ENCODE measurements around the gene BLACAT1.
"Not testable (repeated sequence)": the region's sequence is repeated elsewhere in the genome, so short reads cannot be mapped to it uniquely, and the experiment has no call there.

BLACAT1 gene

DNA sequence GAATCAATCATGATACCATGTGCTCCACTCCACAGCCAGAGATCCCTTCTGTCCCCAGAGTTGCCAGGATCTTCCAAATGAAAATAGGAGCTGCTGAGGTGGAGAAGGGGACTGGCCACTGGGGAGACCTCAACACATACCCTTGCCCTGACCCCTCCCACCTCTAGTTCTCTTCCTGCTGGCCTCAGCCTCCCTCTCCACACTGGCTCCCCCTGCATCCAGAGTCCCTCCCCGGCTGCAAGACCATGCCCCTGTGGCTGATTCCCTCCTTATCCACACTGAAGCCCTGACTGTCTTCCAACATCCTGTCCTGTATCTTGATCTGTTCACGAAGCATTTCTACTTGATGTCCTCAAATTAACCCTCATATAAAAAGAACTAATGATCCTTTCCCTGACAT lies 27.5 kb upstream of the BLACAT1 start:
- DNase-seq, result no peak

DNA sequence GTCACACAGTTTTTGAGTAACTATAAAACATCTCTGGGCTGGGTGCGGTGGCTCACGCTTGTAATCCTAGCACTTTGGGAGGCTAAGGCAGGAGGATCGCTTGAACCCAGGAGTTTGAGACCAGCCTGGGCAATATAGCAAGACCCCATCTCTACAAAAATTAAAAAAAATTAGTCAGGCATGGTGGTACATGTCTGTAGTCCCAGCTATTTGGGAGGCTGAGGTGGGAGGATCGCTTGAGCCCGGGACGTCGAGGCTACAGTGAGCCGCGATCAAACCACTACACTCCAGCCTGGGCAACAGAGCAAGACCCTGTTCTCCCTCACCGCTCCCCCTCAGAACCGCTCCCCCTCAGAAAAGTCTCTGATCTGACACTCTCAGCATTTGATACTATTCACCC lies 26.7 kb upstream of the BLACAT1 start:
- not testable (repeated sequence) for DNase-seq

DNA sequence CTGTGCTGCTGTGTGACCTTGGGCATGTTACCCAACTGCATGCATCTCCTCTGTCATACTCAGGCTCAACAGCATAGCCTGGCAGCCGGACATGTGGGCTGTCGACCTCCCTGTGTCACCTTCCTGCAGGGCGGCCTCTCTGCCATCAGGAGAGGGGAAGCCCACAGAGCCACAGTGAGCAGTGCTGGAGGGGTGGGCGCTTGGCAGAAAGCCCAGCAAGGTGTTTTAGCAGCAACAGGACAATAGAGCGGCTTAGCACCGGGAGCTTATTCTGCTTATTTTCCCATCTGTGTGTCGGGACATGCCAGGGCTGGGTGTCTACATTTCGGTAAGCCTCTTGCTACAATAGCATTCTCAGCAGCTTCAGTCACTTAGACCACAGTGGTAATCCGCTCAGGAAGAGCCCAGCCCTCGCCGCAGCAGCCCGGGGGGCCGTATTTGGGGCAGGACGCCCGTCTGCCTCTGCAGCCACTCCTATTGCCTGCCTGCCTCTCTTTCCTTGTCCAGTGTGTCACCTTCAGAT lies 25.8 kb upstream of the BLACAT1 start:
- peak; percentile 46 for DNase-seq

DNA sequence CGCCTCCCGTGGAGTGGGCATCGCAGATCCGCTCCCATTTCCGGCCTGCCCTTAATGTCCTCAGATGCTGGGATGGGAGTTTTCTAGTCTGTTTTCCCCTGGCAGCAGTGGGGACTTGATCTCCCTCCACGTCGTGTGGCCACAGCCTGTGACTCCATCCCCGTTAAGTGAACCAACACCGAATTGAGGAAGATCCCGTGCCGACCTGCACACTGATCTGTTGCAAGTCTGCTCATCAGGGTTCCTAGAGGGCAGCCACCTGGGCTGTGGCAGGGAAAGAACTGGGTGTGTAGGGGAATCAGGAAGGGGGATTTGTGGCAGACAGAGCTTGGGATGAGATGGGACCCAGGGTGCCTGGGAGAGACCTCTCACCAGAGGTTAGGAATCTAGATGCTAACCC lies 25.4 kb upstream of the BLACAT1 start:
- DNase-seq, result no peak

DNA sequence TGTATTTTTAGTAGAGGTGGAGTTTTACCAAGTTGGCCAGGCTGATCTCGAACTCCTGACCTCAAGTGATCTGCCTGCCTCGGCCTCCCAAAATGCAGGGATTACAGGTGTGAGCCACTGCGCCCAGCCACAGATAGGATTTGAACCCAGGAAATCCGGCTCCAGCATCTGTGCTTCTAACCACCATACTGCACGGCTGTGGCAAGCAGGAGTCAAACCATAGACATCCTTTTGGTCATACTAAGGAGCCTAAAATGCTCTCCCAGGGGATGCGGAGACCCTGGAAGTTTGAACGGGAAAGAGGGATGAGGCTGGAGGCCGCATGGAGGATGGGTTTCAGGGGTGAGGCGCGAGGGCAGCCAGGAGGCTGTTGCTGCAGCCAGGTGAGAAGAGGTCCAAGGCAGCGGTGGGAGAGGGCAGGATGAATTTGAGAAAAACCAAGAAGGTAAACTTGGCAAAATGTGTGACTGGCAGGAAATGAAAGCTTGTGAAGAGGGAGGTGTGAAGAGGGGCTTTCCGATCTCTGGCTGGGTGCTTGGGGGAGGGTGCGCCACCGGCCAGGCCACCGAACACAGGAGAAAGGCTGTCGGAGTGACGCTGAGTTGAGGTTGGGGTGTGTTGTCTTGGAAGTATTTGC lies 24.6 kb upstream of the BLACAT1 start:
- DNase-seq, result no peak

DNA sequence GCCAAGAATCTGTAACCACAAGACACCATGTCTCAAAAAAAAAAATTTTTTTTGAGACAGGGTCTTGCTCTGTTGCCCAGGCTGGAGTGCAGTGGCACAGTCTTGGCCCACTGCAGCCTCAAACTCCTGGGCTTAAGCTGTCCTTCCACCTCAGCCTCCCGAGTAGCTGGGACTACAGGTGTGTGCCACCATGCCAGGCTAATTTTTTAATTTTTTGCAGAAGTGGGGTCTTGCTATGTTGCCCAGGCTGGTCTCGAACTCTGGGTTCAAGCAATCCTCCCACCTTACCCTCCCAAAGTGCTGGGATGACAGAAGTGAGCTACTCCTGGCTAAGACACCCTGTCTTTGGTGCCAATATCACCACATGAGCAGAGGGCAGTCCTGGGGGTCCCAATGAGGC lies 23.1 kb upstream of the BLACAT1 start:
- not testable (repeated sequence) for DNase-seq

DNA sequence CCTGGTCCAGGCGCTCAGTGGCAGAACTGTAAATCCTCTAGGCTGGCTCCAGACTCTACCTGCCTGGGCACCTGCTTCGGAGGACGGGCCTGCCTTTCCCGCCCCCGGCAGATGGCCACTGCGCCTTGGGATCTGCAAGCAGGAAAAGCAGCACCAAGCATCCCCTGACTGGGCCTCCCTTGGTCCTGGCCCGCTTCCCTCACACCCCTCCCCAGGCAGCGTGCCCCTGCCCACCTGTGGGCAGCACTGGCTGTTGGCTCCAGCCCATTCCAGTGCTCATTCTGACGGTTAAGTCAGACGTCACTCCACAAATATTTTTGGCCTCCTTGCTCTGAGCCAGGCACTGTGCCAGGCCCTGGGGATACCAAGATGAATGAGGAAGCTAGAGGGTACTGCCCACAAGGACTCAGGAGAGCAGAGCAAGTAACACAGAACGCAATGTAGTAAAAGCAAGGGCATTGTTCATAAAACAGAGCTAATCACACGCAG lies 22.0 kb upstream of the BLACAT1 start:
- peak; percentile 46 for DNase-seq

DNA sequence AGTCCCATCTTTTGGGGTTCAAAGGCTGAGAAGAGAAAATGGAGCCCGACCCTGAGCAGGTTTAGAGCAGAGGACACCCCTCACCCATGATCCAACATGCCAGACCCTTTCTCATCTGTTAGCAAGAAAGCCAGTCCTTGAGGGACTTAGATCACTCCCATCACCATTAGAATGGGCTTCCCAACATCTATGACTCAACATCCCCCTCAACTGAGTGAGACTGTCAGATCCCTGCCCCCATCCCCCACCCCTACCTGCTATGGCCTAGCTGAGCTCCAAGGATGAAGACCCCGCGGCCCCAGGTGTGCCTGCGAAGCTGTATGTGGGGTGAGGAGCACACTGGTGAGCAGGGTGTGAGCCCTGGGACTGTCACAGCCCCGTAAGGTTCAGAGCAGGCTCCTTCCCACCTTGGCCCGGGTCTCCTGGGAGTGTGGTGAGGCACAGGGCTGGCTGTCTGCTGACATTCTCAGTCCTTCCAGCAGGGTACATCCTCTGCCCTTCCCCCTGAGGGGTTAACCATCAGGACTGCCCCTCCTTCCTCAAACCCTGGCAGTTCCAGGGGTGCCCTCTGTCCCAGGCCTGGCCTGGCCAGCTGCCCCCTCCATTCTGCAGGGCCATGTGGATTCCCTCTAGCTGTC lies 21.4 kb upstream of the BLACAT1 start:
- no peak for DNase-seq

DNA sequence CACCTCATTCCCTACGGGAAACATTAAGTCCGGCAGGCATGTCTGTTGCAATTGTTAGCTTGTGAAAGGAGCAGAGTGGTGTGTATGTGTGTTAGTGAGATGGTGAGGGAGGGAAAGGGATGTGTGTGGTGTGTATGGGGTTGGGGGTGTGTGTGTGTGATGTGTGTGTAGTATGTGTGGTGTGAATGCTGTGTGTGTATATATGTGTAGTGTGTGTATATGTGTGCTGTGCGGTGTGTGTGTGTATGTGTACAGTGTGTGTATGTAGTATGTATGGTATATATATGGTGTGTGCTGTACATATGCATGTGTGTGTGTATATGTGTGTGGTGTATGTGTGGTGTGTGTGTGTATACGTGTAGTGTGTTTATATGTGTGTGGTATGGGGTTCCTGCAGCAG lies 20.8 kb upstream of the BLACAT1 start:
- DNase-seq, result no peak

DNA sequence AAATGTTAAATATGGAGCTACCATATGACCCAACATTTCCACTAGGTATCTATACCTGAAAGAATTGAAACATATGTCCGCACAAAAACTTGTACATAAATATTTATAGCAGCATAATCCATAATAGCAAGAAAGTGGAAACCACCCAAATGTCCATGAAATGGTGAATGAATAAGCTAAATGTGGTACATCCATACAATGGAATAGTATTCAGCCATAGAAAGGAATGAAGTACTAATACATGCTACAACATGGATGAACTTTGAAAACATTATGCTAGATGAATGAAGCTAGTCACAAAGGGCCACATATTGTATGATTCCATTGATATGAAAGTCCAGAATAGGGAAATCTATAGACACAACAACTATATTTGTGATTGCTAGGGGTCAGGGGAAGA lies 20.0 kb upstream of the BLACAT1 start:
- DNase-seq, result no peak

DNA sequence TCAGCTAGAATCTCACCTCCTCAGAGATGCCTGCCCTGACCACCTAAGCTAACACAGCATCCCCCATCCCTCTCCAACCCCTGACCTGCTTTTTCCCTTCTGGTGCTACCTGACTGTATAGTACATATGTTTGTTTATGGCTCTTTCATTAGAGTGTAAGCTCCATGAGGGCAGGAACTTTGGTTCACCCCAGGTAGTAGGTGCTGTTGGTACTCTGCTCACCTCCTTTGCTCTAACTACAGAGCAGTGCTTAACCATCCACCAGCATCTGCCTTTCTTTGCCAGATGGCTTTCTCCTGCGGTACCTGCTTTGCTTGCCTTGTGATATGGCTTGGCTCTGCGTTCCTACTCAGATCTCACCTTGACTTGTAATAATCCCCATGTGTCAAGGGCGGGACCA lies 18.7 kb upstream of the BLACAT1 start:
- DNase-seq, result no peak

DNA sequence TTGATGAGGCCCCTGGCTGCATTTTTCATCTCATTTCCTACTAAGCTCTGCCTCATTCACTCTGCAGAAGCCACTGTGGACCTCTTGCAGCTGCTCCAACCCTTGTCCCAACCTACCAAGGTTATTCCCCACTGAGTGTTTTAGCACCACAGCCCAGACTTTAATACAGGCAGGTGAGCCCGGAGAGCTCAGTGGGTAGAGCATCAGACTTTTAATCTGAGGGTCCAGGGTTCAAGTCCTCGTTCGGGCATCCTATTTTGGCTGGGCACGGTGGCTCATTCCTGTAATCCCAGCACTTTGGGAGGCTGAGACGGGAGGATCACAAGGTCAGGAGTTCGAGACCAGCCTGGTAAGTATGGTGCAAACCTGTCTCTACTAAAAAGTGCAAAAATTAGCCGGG lies 18.1 kb upstream of the BLACAT1 start:
- no peak for DNase-seq

DNA sequence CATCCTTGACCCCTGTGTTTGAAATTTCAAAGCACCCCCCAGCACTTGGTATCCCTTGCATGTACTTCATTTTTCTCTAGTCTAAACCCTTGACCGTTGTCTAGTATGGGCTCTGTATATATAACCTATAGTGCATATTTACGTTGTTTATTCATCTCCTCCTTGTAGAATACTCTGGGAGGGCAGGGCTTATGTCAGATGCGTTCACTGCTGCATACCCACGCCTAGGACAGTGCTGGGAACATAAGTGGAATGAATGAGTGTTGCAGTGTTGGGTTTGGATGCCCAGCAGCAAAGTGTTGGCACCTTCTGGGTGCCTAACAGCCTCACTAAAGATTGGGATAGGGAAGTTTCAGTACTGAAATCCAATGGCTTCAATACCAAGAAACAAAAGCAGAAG lies 17.6 kb upstream of the BLACAT1 start:
- no peak for DNase-seq

DNA sequence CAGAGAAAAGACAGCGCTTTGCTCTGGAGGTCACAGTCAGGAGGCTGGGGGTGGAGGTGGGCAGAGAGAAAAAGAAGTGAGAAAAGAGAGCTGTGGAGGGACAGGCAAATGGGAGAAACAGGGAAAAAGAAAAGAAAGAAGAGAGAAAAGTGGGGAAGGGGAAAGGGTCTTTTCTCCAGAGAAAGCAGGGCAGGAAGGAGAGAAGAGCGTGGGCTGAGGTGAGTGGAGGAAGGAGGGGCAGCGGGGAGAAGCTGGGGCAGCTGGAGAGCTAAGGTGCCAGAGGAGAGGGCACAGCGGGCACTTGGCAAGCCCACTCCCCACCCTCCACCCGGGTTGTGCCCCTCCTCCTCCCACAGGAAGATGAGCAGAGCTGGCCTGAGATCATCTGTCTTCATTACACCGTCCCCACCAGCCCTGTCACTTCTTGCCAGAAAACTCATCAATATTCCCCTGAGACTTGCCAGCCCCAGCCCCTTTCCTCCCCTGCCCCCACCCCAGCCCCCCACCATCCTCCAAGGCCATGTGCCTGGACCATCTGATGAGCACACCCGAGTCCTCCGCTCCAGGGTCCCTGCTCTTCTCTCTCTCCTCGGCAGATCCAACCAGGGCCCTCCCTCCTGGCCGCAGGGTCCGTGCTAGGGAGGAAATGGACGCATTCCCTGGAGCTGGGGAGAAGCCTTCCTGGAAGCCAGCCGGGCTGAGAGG lies 17.0 kb upstream of the BLACAT1 start:
- DNase-seq, result no peak

DNA sequence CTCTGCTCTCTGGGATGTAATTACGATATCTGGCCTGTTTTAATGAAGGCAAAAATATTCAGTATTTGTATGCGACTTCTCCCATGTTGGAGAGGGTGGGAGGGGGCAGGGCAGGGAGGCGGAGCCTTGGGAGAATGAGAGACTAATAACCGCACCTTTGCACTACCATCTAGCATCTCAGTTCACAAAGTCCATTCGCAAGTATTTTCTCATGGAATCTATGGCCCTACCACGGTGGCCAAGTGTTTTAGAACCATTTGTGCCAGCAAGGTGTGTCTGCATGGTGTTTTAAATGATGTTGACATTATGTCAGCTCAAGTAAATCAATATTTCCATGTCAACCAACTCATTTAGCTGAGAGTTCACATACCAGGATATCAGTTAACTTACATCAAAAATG lies 14.3 kb upstream of the BLACAT1 start:
- DNase-seq, result no peak

DNA sequence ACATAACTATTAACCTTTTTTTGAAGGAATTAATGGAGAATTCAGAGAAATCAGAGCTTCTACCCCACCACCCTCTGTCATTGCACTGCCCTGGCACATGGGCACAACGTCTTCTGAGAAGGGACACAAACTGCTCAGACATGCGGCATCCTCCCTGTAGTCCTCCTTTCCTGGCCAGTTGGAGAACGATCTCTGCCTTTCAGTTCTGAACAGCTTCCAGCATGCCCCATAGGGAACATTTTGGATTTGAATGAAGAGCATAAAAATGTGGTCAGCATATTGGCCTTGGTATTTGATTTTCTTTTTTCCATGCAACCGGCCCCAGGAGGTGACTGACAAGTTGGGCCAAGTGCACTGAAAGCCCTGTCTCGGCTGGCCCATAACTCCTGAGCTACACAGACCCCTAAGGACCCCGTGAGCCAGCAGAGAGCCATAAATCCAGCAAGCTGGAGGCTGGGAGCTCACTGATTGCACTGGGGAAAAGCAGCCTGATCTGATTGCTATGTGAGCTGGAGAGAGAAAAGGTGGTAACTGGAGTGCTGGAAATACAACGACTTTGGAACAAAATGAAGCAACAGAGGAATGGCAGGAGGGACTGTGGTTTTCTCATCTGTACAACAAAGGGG lies 10.9 kb upstream of the BLACAT1 start:
- DNase-seq, result no peak

DNA sequence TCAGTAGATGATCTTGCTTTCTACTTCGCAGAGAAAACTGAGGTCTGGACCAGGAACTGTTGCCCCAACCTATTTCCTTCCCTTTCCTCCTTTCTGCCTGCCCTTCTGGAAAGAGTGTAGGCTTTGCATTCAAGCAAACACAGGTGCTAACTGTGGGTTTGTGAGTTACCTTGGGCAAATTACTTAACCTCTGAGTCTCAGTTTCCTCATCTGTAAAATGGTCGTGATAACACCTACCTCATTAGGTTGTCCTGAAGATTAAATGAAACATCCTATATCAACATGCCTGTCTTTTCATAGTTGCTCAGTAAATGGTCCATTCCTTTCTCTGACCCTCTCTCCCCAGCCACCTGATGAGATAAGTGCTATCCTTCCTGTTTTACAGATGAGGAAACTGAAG lies 9.5 kb upstream of the BLACAT1 start:
- DNase-seq, result no peak

DNA sequence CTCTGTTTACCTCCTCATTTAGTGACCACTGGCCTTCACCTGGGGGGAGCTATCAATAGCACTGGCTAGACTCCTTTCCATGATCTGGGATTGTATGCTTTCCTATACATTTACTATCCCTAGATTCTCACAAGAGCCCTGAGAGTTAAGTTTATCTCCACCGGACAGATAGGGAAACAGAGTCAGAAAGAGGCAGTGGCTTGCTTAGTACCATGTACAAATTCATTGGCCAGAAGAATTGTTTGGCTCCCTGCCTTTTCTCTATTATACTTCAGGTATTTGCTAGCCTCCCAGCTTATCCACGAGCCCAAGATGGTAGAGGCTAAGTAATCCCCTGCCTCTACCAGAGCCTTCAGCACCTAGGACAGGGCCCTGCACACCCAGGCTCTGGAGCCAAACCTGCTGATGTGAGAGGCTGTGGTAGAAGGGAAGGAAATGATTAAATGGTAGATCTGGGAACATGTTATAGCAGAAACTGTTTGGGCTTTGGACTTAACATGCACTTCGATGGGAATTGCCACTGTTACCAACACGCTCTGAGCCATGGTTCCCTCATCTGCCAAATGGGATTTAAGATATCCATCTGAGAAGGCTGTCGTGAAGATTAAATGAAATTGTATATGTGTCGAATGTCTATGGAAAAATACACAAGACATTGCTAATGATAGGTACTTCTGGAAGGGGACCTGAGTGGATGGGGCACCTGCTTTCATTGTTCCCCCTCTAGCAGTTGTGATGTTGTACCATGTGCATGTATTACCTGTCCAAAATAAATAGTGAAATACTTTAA lies 3.1 kb upstream of the BLACAT1 start:
- peak; percentile 83 for DNase-seq

DNA sequence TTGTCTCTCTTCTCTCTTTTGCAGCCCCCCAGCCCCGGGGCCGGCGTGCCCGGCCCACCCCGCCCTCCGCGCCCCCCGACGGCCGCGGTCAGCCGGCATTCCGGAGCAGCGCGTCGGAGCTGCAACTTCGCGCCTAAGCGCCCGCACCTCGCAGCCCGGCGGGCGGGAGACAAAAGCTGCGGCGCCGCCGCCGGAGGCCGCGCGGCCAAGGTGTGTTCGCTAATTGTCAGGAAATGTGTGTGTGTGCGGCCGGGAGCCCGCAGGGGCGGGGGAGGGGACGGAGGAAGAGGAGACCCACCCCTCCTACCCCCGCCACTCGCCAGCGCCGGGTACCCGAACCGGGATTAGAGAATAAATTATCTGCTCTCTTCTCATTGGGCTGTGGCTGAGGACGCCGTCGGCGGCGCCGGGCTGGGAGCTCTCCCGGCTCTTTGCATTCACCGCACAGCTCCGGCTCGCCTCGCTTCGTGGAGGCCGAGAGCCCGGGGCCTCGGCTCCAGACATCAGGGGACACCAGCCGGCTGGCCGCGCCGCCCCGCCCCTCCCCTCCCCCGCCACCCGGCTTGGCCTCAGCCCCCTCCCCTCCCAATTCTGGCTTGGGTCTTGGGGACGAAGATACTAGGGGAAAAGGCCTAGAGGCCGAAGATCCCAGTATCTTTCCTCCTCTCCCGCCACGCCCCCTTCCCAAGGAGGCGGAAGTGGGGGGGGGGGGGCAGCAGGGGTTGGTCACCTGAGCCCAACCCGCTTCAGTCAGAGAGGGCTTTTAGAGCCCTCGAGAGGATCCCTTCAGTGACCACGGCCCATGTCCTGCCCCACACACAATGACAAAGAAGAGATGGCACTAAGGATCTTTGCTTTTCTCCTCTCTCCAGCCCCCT lies 1.3 kb upstream of the BLACAT1 start:
- peak; percentile 81 for DNase-seq

DNA sequence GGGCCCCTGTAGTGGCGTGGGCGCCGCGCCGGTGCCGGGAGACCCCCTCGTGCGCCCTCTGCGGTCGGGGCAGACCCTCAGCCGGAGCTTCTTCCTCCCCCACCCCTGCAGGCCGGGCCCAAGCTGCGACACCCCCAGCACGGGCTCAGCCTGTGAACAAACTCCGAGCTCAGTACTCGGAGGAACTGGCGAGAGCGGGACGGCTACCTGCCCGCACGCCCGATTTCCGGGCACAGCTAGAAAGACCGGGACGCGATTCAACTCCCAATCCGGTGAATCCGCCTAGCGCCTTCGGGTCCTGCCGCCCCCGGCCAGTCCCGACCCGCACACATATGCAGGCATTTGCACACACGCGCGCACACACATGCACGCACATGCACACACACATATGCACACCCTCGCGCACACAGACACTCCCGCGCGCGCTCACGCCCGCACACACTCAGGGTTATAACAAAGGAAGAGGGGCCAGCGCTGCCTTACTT lies 580 bp upstream of the BLACAT1 start:
- DNase-seq, result peak; percentile 74

DNA sequence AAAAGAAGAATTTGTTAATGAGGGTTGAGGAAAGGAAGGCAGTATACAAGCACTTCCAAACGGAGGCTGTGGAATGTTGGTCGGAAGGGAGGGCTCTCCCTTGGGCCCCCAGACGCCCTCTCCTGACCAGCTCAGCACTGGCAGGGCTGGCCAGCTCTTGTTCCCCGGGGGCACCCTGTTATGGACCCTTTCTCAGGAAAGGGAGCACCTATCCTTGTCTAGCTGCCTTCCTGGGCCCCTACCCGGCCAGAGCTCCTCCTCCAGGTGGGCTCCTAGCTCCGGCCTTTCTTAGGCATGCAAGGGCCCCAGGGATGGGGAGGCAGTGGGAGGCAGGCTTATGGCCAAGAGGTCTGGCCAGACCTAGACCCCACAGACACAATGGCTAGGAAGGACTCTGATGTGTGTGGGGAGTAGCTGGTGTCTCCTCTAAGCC lies 926 bp downstream of the BLACAT1 start:
- DNase-seq, result peak; percentile 72

All from eye (tissue), 1 donor.